MM.1S (cell line): ENCODE measurements around the gene FEZ2.

Source experiments
- CTCF ChIP-seq: fragments of 300-600 bp; sonication (generic); IDR thresholded peaks from 2 replicates; pipeline ENCODE4 v1.5.1; 2016; ENCODE audit warnings: antibody characterized with exemption, low read length, mixed read lengths
- EZH2 ChIP-seq: fragments of 300-600 bp; sonication (generic); optimal IDR thresholded peaks from 2 replicates; pipeline ENCODE3; 2017; ENCODE audit warnings: low read depth, mild to moderate bottlenecking, antibody characterized with exemption, low read length, mixed read lengths
- EZH2phosphoT487 ChIP-seq: fragments of 300-600 bp; sonication (generic); IDR thresholded peaks from 2 replicates; pipeline ENCODE4 v1.6.1; 2018; ENCODE audit warnings: antibody characterized with exemption, low read length

DNA sequence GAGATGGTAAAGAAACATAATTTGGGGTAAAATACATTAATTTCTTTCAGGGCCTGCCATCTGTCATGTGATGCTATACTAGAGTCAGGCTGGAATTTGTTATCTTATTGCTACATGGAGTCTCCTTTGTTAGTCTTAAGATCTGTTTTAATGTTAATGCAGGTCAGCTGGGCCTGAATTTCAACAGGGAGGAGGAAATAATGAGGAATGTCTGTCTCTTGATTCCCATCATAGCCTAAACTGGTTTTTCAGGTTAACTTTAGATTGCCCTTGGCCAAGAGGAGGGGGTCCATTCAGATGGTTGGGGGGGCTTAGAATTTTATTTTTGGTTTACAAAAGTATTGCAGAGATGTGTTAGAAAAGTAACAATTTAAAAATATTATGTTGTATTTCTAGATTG, 19.0 kb upstream of the FEZ2 start:
- TF ChIP-seq CTCF, result no peak
- TF ChIP-seq EZH2, result no peak
- TF ChIP-seq EZH2phosphoT487, result no peak
